Endothelial cell of umbilical vein (primary cell): ENCODE data around the gene DOLPP1. TPM values are rescaled to one million over a fixed set of nuclear protein-coding genes. Genes with fewer than 3 reads are reported as not detected.

Source experiments
- Bru-seq: library from RNA; stranded (reverse); fragments of 400-500 nt; gene quantifications from one replicate; lab custom pipeline; 2021; lab: Mats Ljungman, UMichigan
- BruChase-seq, 2 experiments: library from RNA; stranded (reverse); fragments of 400-500 nt; gene quantifications; one replicate each; lab custom pipeline; 2021; lab: Mats Ljungman, UMichigan
- BruUV-seq: library from RNA; stranded (reverse); fragments of 400-500 nt; replicated peaks from 2 replicates; lab custom pipeline; 2021; lab: Mats Ljungman, UMichigan
- CTCF ChIA-PET: fragments of 300-600, 350-600 bp; sonication (Branson Sonifier 250); formaldehyde crosslinking; loops from one replicate; lab custom pipeline; 2021; ENCODE audit warnings: antibody characterized with exemption, inconsistent platforms; lab: Charles Lee
- POLR2A ChIA-PET: fragments of 300-600, 350-600 bp; sonication (Branson Sonifier 250); formaldehyde crosslinking; loops from one replicate; lab custom pipeline; 2021; ENCODE audit warnings: antibody characterized with exemption, inconsistent platforms; lab: Charles Lee
- DNase-seq: peaks from one replicate; pipeline ENCODE4 v3.0.0-alpha.2; 2011; ENCODE audit warnings: low read depth, low spot score
- FAIRE-seq: peaks from 2 replicates; lab custom pipeline; 2011; peaks lifted over from hg19 to GRCh38; lab: Jason Lieb, UNC
- H2AFZ ChIP-seq: 2 replicates; pipeline ENCODE4 v1.6.0; 2012; ENCODE audit warnings: low read depth, low read length, control low read depth, inconsistent platforms
- H3K27ac ChIP-seq: 2 replicates; pipeline ENCODE4 v1.5.1; 2011; ENCODE audit warnings: low read depth, mild to moderate bottlenecking, control low read depth, low read length, moderate library complexity; ENCODE audit not compliant: insufficient read depth
- H3K27me3 ChIP-seq, 2 experiments: 2 replicates each; pipeline versions ENCODE4 v1.6.0 to v1.6.1; 2011; ENCODE audit warnings: low read length in 2 of 2, mixed read lengths in 1 of 2; ENCODE audit not compliant: control insufficient read depth in 2 of 2, insufficient read depth in 2 of 2
- H3K36me3 ChIP-seq, 2 experiments: 2 replicates in 1 of 2; 3 replicates in 1 of 2; pipeline ENCODE4 v1.5.1; 2011; ENCODE audit warnings: low read length in 2 of 2, mild to moderate bottlenecking in 1 of 2, moderate library complexity in 1 of 2; ENCODE audit not compliant: control insufficient read depth in 2 of 2, insufficient read depth in 2 of 2; ENCODE audit errors: extremely low read depth in 1 of 2
- H3K4me1 ChIP-seq: 3 replicates; pipeline ENCODE4 v1.5.1; 2011; ENCODE audit warnings: mild to moderate bottlenecking, low read length; ENCODE audit not compliant: control insufficient read depth, insufficient read depth; ENCODE audit errors: extremely low read depth
- H3K4me2 ChIP-seq: 2 replicates; pipeline ENCODE4 v1.6.1; 2011; ENCODE audit warnings: low read length, control low read depth, mixed read lengths; ENCODE audit not compliant: insufficient read depth
- H3K4me3 ChIP-seq, 3 experiments: fragments of 200-600 bp in 1 of 3; sonication (generic), shearing (Covaris generic) in 1 of 3; replicated peaks in 1 of 3; 2 replicates each; pipeline ENCODE4 v1.5.1; 2011 to 2016; ENCODE audit warnings: control low read depth in 3 of 3, low read length in 3 of 3, mild to moderate bottlenecking in 2 of 3, inconsistent platforms in 1 of 3, low read depth in 1 of 3, moderate library complexity in 1 of 3; ENCODE audit not compliant: insufficient read depth in 1 of 3
- H3K79me2 ChIP-seq: 2 replicates; pipeline ENCODE4 v1.6.0; 2012; ENCODE audit warnings: low read length, inconsistent platforms; ENCODE audit not compliant: control insufficient read depth, insufficient read depth
- H3K9ac ChIP-seq: replicated peaks from 2 replicates; pipeline ENCODE3; 2011; ENCODE audit warnings: low read length, control low read depth; ENCODE audit not compliant: insufficient read depth; ENCODE audit errors: extremely low read depth
- H3K9me1 ChIP-seq: replicated peaks from 3 replicates; pipeline ENCODE4 v1.6.0; 2011; ENCODE audit warnings: mild to moderate bottlenecking, low read length; ENCODE audit not compliant: control insufficient read depth, insufficient read depth; ENCODE audit errors: extremely low read depth
- H3K9me3 ChIP-seq: replicated peaks from 2 replicates; pipeline ENCODE4 v1.5.1; 2012; ENCODE audit warnings: low read length, inconsistent platforms; ENCODE audit not compliant: control insufficient read depth, insufficient read depth
- H4K20me1 ChIP-seq: replicated peaks from 2 replicates; pipeline ENCODE3; 2011; ENCODE audit warnings: mild to moderate bottlenecking, low read length; ENCODE audit not compliant: control insufficient read depth, insufficient read depth; ENCODE audit errors: extremely low read depth
- EZH2 ChIP-seq: IDR thresholded peaks from 2 replicates; pipeline ENCODE4 v1.6.1; 2012; ENCODE audit warnings: borderline replicate concordance, low read depth, mild to moderate bottlenecking, moderate library complexity, low read length, inconsistent platforms; ENCODE audit not compliant: severe bottlenecking
- FOS ChIP-seq: IDR thresholded peaks from 2 replicates; pipeline ENCODE4 v1.6.1; 2011; ENCODE audit warnings: mild to moderate bottlenecking, low read length, moderate library complexity, borderline replicate concordance; ENCODE audit not compliant: insufficient read depth
- POLR2A ChIP-seq: IDR thresholded peaks from 2 replicates; pipeline ENCODE4 v1.6.1; 2012; ENCODE audit warnings: low read depth, mild to moderate bottlenecking, control low read depth, low read length
- POLR2AphosphoS5 ChIP-seq: IDR thresholded peaks from 2 replicates; pipeline ENCODE4 v1.6.1; 2012; ENCODE audit warnings: low read depth, mild to moderate bottlenecking, control low read depth, low read length, moderate library complexity; ENCODE audit not compliant: insufficient read depth
- dilution Hi-C: fragments of 300-500 bp; cut with MboI; formaldehyde crosslinking; loops from one replicate; pipeline ENCODE4 v1.15.0; 2019; ENCODE audit warnings: low sequenced_read_pairs; ENCODE audit not compliant: extremely low pct_ligation_motif_present
- intact Hi-C: fragments of 100-400 bp; cut with micrococcal nuclease; formaldehyde crosslinking; loops from one replicate; pipeline ENCODE4 v1.10.0; 2022
- long read RNA-seq: library from polyadenylated mRNA; stranded (forward); transcript quantifications from one replicate; pipeline ENCODE4 v2.0.0, GENCODE V29; 2021
- polyA minus RNA-seq, 3 experiments: library from RNA; depleted of rRNA, polyadenylated mRNA; stranded (reverse); fragments of >200 nt; gene quantifications; 1 replicate in 1 of 3; 2 replicates in 2 of 3; pipeline ENCODE4 v1.2.3, GENCODE V29; 2011
- polyA plus RNA-seq, 4 experiments: library from polyadenylated mRNA; depleted of rRNA in 3 of 4; stranded (reverse) in 3 of 4; unstranded in 1 of 4; fragments of >200 nt; gene quantifications; 2 replicates each; pipeline versions ENCODE4 v1.2.1 to v1.2.3, GENCODE V29; 2011 to 2012; ENCODE audit warnings: missing spikeins in 1 of 4
- total RNA-seq: library from RNA; stranded (reverse); gene quantifications from 2 replicates; pipeline ENCODE4 v1.2.3, GENCODE V29; 2021

Gene DOLPP1, protein sequence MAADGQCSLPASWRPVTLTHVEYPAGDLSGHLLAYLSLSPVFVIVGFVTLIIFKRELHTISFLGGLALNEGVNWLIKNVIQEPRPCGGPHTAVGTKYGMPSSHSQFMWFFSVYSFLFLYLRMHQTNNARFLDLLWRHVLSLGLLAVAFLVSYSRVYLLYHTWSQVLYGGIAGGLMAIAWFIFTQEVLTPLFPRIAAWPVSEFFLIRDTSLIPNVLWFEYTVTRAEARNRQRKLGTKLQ
- total RNA-seq (17.7 and 26.6 TPM in 2 replicates), polyA plus RNA-seq (28.3 and 32.4 TPM in 2 replicates), polyA minus RNA-seq (17.7 and 20.7 TPM in 2 replicates), Bru-seq, nascent RNA (percentile 51 among the genes with signal in this experiment), BruChase-seq, experiment 1, labeled RNA remaining after a 6-hour chase (percentile 73 among the genes with signal in this experiment), BruChase-seq, experiment 2, labeled RNA remaining after a 2-hour chase (percentile 67 among the genes with signal in this experiment)
- polyA plus RNA-seq (2011; cell fraction: cytosol; rRNA removed) = 25.7 and 26.5 TPM in 2 replicates
- polyA plus RNA-seq (2011; cell fraction: nucleus; rRNA removed) = 17.0 and 17.1 TPM in 2 replicates
- 9.2 and 11.8 TPM in 2 replicates for polyA plus RNA-seq (2012)
- polyA minus RNA-seq (2011; cell fraction: cytosol; rRNA and poly(A)+ RNA removed) = 14.8 TPM
- 4.9 and 7.0 TPM in 2 replicates for polyA minus RNA-seq (2011; cell fraction: nucleus; rRNA and poly(A)+ RNA removed)
- long read RNA-seq, transcript DOLPP1-202 (8 exons, 2,177 nt) = major isoform, 51 of 63 reads
- long read RNA-seq, partial matches to known transcripts = 2 of 63 reads
- long read RNA-seq, other reads (novel, unspliced or antisense) = 6 of 63 reads

DNA sequence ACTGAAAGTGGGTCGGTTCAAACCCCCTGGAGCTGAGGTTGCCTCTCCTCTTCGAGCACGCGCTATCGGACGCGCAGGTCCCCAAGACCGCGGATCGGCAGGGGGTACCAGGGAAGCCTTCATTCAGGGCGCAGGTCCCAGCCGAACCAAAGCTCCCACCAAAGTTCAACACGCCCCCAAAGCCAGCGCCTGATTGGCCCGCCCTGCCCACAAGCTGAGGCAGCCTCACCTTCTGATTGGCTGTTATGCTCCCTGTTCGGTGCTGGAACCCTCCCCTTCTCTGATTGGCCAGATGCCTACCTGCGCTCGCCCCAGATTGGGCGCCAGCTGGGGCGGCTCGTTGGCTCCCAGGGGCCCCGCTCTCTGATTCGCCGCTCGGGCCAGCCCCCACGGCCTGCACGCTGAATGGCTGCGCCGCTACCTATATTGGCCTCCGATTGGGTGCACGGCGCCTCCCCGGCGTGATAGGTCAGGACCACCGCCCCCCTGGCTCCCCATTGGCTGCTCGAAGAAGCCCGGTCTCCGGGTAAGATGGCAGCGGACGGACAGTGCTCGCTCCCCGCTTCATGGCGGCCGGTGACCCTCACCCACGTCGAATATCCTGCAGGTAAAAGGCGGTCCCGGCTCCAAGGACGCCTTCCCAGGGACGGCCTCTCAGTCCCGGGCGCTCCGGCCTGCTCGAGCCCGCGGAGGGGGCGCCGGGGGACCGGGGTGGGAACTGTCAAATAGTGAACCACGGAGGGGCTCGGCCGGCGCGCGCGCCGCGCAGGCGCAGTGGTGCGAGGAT lies at the start of gene DOLPP1:
Gene DOLPP1 (plus strand): TSS at position 511 of the 787 bp plus-strand sequence. CDS start 21 bp downstream, at position 532.
- Histone ChIP-seq H3K4me2 (peak within 1 kb of the TSS; percentile 80), H3K36me3 (peaks cover 0 to 5% of the 10 kb centered on the region in 2 experiments), H3K9me1 (no peaks in the 10 kb centered on the region), H3K27me3 (no peaks in the 10 kb centered on the region), H3K9ac (peak within 1 kb of the TSS; percentile 49), H3K79me2 (peaks cover 20% of the 10 kb centered on the region), H4K20me1 (no peaks in the 10 kb centered on the region), H3K4me3 (peak within 1 kb of the TSS; percentile 62 to 81 (median 75)), H3K9me3 (no peaks in the 10 kb centered on the region), H3K4me1 (peaks cover 16% of the 10 kb centered on the region), H2AFZ (peak within 1 kb of the TSS; percentile 93), H3K27ac (no peak within 1 kb of the TSS)
- DNase-seq = peak; percentile 100
- peak; percentile 99 for FAIRE-seq
- ChIA-PET POLR2A (no interaction called here), CTCF (interaction anchor here (0.9 to 1.5 kb wide), 3 partner anchors 51 to 379 kb away, joined by 3 to 4 read pairs (median 3); partner anchors contain the start of gene PKN3)
- dilution Hi-C loops (no loop called here), intact Hi-C loops (loop anchor here (1.0 to 2.0 kb wide), 2 partner anchors 30 to 44 kb away; partner anchors contain the start of genes CRAT and MIGA2)
- BruUV-seq = no TSS peak
- TF ChIP-seq FOS (no peak), POLR2A (peak; percentile 6), EZH2 (peak; percentile 95), POLR2AphosphoS5 (peak; percentile 52)
